Skeletal muscle tissue (tissue), 4 donors: ENCODE results near the gene SLC35G3. TPM values are rescaled to one million over a fixed set of nuclear protein-coding genes. Genes with fewer than 3 reads are reported as not detected.
A peak's percentile ranks its signal among the peaks of the same experiment; 100 is the strongest.

Experiments used
- H3K27ac ChIP-seq: one replicate; pipeline ENCODE4 v1.7.0; 2013; ENCODE audit warnings: mild to moderate bottlenecking, low read depth, low read length, inconsistent platforms
- H3K27me3 ChIP-seq, 3 donors: one replicate each; pipeline ENCODE4 v1.7.0; 2013; ENCODE audit warnings: low read length in 3 of 3; ENCODE audit not compliant: control insufficient read depth in 3 of 3, insufficient read depth in 3 of 3
- H3K36me3 ChIP-seq, 3 donors: one replicate each; pipeline ENCODE4 v1.7.0; 2013; ENCODE audit warnings: low read length in 3 of 3; ENCODE audit not compliant: control insufficient read depth in 3 of 3, insufficient read depth in 3 of 3
- H3K4me1 ChIP-seq, 3 donors: one replicate each; pipeline ENCODE4 v1.7.0; 2013; ENCODE audit warnings: low read length in 3 of 3, mild to moderate bottlenecking in 3 of 3; ENCODE audit not compliant: control insufficient read depth in 3 of 3, insufficient read depth in 3 of 3
- H3K4me3 ChIP-seq, 3 donors: one replicate each; pipeline ENCODE4 v1.7.0; 2013; ENCODE audit warnings: low read length in 3 of 3
- H3K9ac ChIP-seq, 3 donors: one replicate each; pipeline ENCODE4 v1.7.0; 2013; ENCODE audit warnings: low read length in 3 of 3, mild to moderate bottlenecking in 3 of 3, moderate library complexity in 2 of 3, low read depth in 1 of 3
- H3K9me3 ChIP-seq, 3 donors: one replicate each; pipeline ENCODE4 v1.7.0; 2013; ENCODE audit warnings: low read length in 3 of 3; ENCODE audit not compliant: control insufficient read depth in 3 of 3
- total RNA-seq: library from RNA; depleted of rRNA; stranded (reverse); fragments of >200 nt; gene quantifications from one replicate; pipeline ENCODE4 v1.2.3, GENCODE V29; 2014
- donor health status: Osteomylitis.

SLC35G3 gene
- total RNA-seq, 1 donor from 2014 or later: not detected

DNA sequence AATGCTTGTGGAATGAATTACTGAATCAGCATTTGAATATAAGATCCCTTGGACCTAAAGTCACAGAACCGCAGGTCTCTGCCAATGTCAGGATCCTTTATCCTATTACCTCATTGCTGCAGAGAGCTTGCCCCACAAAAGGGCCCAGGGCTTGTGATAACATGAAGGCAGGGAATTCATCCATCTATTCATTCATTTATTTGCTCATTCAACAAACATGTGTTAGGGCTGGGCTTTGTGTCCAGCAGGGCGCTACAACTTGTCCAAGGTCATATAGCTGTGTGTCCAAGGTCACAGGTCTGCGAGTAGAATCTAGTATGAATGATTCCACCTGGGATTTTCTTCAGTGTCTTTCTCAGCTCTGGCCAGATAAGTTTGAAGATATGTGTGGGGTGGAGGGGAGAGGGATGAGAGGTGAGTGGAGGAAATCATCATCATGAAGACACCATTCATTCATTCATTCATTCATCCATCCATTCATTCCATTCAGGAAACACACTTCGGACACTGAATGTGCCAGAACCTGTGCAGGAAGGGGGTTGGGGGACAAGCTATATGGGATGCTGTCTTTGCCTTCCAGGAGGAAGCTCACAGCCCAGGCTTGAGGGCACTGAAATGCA lies 47.9 kb downstream of the SLC35G3 start:
- peaks cover 34 to 49% (median 40%) of the 10 kb centered on the region in 3 donors for H3K4me1 ChIP-seq
- peaks cover 5 to 11% (median 8%) of the 10 kb centered on the region in 3 donors for H3K36me3 ChIP-seq
- peak overlapping the region; percentile 95 for H3K27ac ChIP-seq

DNA sequence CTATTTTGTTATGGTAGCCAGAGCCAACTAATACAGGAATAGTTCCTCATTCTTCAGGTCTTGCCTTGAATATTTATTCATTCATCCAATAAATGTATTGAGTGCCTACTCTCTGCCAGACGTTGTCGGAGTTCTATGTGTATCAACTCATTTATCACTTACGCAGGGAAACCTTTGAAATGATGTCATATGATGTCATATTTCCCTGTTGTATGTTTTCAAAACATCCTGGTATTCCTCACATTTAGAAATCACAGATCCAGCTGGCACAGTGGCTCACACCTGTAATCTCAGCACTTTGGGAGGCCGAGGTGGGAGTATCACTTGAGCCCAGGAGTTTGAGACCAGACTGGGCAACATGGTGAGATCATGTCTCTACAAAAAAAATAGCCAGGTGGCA lies 49.4 kb downstream of the SLC35G3 start:
- H3K27ac ChIP-seq: no peak overlapping the region
- no peaks in the 10 kb centered on the region for H3K27me3 ChIP-seq
- H3K9ac ChIP-seq: no peak overlapping the region
- no peaks in the 10 kb centered on the region for H3K9me3 ChIP-seq
- peaks cover 2 to 4% (median 3%) of the 10 kb centered on the region in 3 donors for H3K36me3 ChIP-seq
- H3K4me1 ChIP-seq: peaks cover 33 to 50% (median 39%) of the 10 kb centered on the region in 3 donors
- no peak overlapping the region for H3K4me3 ChIP-seq

More for the DNA sequence above, 47.9 kb downstream of the SLC35G3 start:
- Histone ChIP-seq H3K4me3 (peak overlapping the region in 1 of 3 donors; percentile 81), H3K9ac (peak overlapping the region; percentile 75 to 94 (median 93)), H3K9me3 (no peaks in the 10 kb centered on the region), H3K27me3 (no peaks in the 10 kb centered on the region)

Other genes starting within 250 kb of the SLC35G3 start
- 3.1 TPM for gene CCT6B, start 232.9 kb downstream of the SLC35G3 start, total RNA-seq
- 15.1 TPM for gene ZNF830, start 232.9 kb downstream of the SLC35G3 start, total RNA-seq
- 36.5 TPM for gene LIG3, start 213.9 kb downstream of the SLC35G3 start, total RNA-seq
- 2.1 TPM for gene RFFL, start 130.7 kb downstream of the SLC35G3 start, total RNA-seq
- 3.7 TPM for gene RAD51D, start 74.5 kb downstream of the SLC35G3 start, total RNA-seq
- gene FNDC8, start 72.8 kb downstream of the SLC35G3 start, total RNA-seq: not detected
- gene NLE1, start 52.1 kb downstream of the SLC35G3 start, total RNA-seq: 13.6 TPM
- 146 TPM for gene UNC45B, start 46.6 kb downstream of the SLC35G3 start, total RNA-seq
- gene SLFN5, start 48.7 kb upstream of the SLC35G3 start, total RNA-seq: 6.3 TPM
- 16.7 TPM for gene SLFN11, start 179.2 kb upstream of the SLC35G3 start, total RNA-seq
- gene SLFN12, start 238.1 kb upstream of the SLC35G3 start, total RNA-seq: 16.7 TPM